HCT116 (cell line): Measurements from ENCODE around the gene TIAM2. TPM values are rescaled to one million over a fixed set of nuclear protein-coding genes. Genes with fewer than 3 reads are reported as not detected.

Source experiments
- ATAC-seq: fragments of 200-7000 bp; cut with Tn5 transposase; 2 replicates; pipeline ENCODE4 v1.9.1; 2020; ENCODE audit warnings: mild to moderate bottlenecking, moderate library complexity
- BruUV-seq: library from RNA; stranded (reverse); fragments of 400-500 nt; replicated peaks from 2 replicates; lab custom pipeline; 2021; lab: Mats Ljungman, UMichigan
- CTCF ChIA-PET: fragments of 300-600 bp; sonication (Branson Sonifier 250); formaldehyde crosslinking; loops from one replicate; lab custom pipeline; 2021; ENCODE audit warnings: antibody characterized with exemption; lab: Charles Lee
- POLR2A ChIA-PET: fragments of 300-600, 350-600 bp; sonication (Branson Sonifier 250); formaldehyde crosslinking; loops from one replicate; lab custom pipeline; 2021; ENCODE audit warnings: antibody characterized with exemption; lab: Charles Lee
- RAD21 ChIA-PET, 2 experiments: fragments of 300-600 bp; sonication (Branson Sonifier 250); formaldehyde crosslinking; loops; one replicate each; lab custom pipeline; 2023; ENCODE audit warnings: low total read pairs in 2 of 2; ENCODE audit not compliant: uncharacterized antibody in 2 of 2, unreplicated experiment in 2 of 2, low non-redundant PET in 1 of 2; lab: Charles Lee
- DNase-seq: peaks from one replicate; pipeline ENCODE4 v3.0.0-alpha.2; 2010; ENCODE audit warnings: low read depth, low spot score
- H2AFZ ChIP-seq: fragments of 200-600 bp; shearing (Covaris generic), sonication (generic); 2 replicates; pipeline ENCODE4 v1.6.1; 2017; ENCODE audit warnings: low read depth, mixed run types, mixed read lengths, antibody characterized with exemption, low read length; ENCODE audit not compliant: poor library complexity, severe bottlenecking
- H3K27ac ChIP-seq: 2 replicates; pipeline ENCODE4 v1.5.1; 2012; ENCODE audit warnings: low read depth, low read length
- H3K27me3 ChIP-seq: fragments of 200-600 bp; sonication (generic); 2 replicates; pipeline ENCODE4 v1.6.1; 2016; ENCODE audit warnings: mixed run types, low read length, mixed read lengths; ENCODE audit not compliant: insufficient read depth
- H3K36me3 ChIP-seq, 2 experiments: fragments of 200-500 bp in 1 of 2; fragments of 200-600 bp in 1 of 2; sonication (Bioruptor generic) in 1 of 2; sonication (generic) in 1 of 2; 2 replicates each; pipeline versions ENCODE4 v1.5.1 to v1.6.1; 2014 to 2016; ENCODE audit warnings: low read length in 2 of 2, inconsistent platforms in 1 of 2, mixed read lengths in 1 of 2, mixed run types in 1 of 2; ENCODE audit not compliant: insufficient read depth in 2 of 2, control insufficient read depth in 1 of 2
- H3K4me1 ChIP-seq, 2 experiments: fragments of 200-600 bp in 1 of 2; sonication (generic) in 1 of 2; 2 replicates each; pipeline versions ENCODE4 v1.5.1 to v1.6.1; 2012 to 2017; ENCODE audit warnings: low read length in 2 of 2, inconsistent platforms in 1 of 2, mild to moderate bottlenecking in 1 of 2, mixed read lengths in 1 of 2, mixed run types in 1 of 2, moderate library complexity in 1 of 2; ENCODE audit not compliant: insufficient read depth in 2 of 2, control insufficient read depth in 1 of 2
- H3K4me2 ChIP-seq: fragments of 200-600 bp; sonication (generic); 2 replicates; pipeline ENCODE4 v1.6.1; 2017; ENCODE audit warnings: mixed run types, low read length, mixed read lengths
- H3K4me3 ChIP-seq, 2 experiments: fragments of 200-600 bp in 1 of 2; sonication (generic) in 1 of 2; replicated peaks in 1 of 2; 2 replicates each; pipeline ENCODE4 v1.5.1; 2011 to 2016; ENCODE audit warnings: low read length in 2 of 2, control low read depth in 1 of 2, low read depth in 1 of 2, mild to moderate bottlenecking in 1 of 2, mixed read lengths in 1 of 2, mixed run types in 1 of 2
- H3K79me2 ChIP-seq: fragments of 200-600 bp; sonication (generic); 2 replicates; pipeline ENCODE4 v1.6.1; 2017; ENCODE audit warnings: mild to moderate bottlenecking, mixed run types, low read length, moderate library complexity, mixed read lengths; ENCODE audit not compliant: insufficient read depth
- H3K9ac ChIP-seq: fragments of 200-600 bp; sonication (generic); 2 replicates; pipeline ENCODE4 v1.6.1; 2016; ENCODE audit warnings: low read length, mixed read lengths
- H3K9me2 ChIP-seq: fragments of 200-600 bp; sonication (generic), shearing (Covaris generic); 2 replicates; pipeline ENCODE4 v1.6.1; 2017; ENCODE audit warnings: mixed run types, mild to moderate bottlenecking, moderate library complexity; ENCODE audit not compliant: insufficient read depth
- H3K9me3 ChIP-seq, 2 experiments: fragments of 200-500 bp in 1 of 2; fragments of 200-600 bp in 1 of 2; sonication (Bioruptor generic) in 1 of 2; sonication (generic) in 1 of 2; 2 replicates each; pipeline ENCODE4 v1.6.1; 2014 to 2017; ENCODE audit warnings: low read length in 2 of 2, mixed read lengths in 2 of 2, inconsistent platforms in 1 of 2, low read depth in 1 of 2, mild to moderate bottlenecking in 1 of 2, mixed run types in 1 of 2, moderate library complexity in 1 of 2; ENCODE audit not compliant: control insufficient read depth in 1 of 2, insufficient read depth in 1 of 2
- H4K20me1 ChIP-seq: fragments of 200-600 bp; sonication (generic), shearing (Covaris generic); 2 replicates; pipeline ENCODE4 v1.6.1; 2017; ENCODE audit warnings: mixed run types, mild to moderate bottlenecking, moderate library complexity; ENCODE audit not compliant: insufficient read depth
- CBX3 ChIP-seq: IDR thresholded peaks from 2 replicates; pipeline ENCODE4 v1.6.1; 2012; ENCODE audit warnings: low read depth
- ELF1 ChIP-seq: IDR thresholded peaks from 2 replicates; pipeline ENCODE4 v1.6.1; 2012; ENCODE audit warnings: low read depth, borderline replicate concordance
- JUND ChIP-seq: IDR thresholded peaks from 2 replicates; pipeline ENCODE4 v1.6.1; 2012
- POLR2A ChIP-seq: IDR thresholded peaks from 2 replicates; pipeline ENCODE4 v1.7.0; 2011; ENCODE audit warnings: borderline replicate concordance; ENCODE audit not compliant: insufficient read depth, insufficient read length; ENCODE audit errors: extremely low read depth
- POLR2AphosphoS5 ChIP-seq: IDR thresholded peaks from 2 replicates; pipeline ENCODE4 v1.6.1; 2011; ENCODE audit warnings: mild to moderate bottlenecking, low read depth, low read length, moderate library complexity
- SIN3A ChIP-seq: IDR thresholded peaks from 2 replicates; pipeline ENCODE4 v1.6.1; 2012; ENCODE audit warnings: low read depth
- ZFX ChIP-seq: fragments of 450-650 bp; IDR thresholded peaks from 2 replicates; pipeline ENCODE4 v1.6.1; 2017
- intact Hi-C: fragments of 100-400 bp; cut with micrococcal nuclease; formaldehyde crosslinking; loops from 2 replicates; pipeline ENCODE4 v1.10.0; 2022
- total RNA-seq: library from RNA; stranded (reverse); gene quantifications from one replicate; pipeline ENCODE4 v1.2.1, GENCODE V29; 2021; ENCODE audit not compliant: unreplicated experiment

Gene TIAM2
- total RNA-seq, 1 experiment from 2014 or later, result 9.4 TPM

DNA sequence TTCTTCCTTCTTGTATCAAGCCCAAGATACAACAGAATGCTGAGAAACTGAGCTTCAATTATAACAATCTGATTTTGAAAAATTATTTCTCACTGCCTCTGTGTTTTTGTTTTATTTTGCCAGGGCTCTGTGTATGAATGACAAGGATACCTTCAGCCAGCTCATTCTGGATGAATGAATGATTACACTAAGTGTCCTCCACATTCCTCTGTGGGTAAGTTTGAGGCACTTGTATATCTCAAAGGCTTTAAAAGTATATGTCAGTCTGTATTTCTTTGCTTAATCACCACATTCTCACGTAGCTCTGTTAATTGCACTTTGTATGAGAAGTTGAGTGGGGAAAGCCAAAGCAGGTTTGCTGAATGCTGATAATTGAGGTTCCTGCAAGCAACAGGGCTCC lies 95.1 kb downstream of the TIAM2 start:
- H3K4me1 ChIP-seq, result peaks cover 0 to 14% of the 10 kb centered on the region in 2 experiments; a peak in 1 of 4 replicates
- RAD21 ChIA-PET, result no interaction called here
- no peaks in the 10 kb centered on the region for H3K9me2 ChIP-seq
- no peak overlapping the region for H2AFZ ChIP-seq
- intact Hi-C loops, result no loop called here
- H3K27ac ChIP-seq, result no peak overlapping the region
- H3K4me2 ChIP-seq, result no peak overlapping the region
- no peak for DNase-seq
- no peaks in the 10 kb centered on the region for H3K27me3 ChIP-seq
- BruUV-seq, result no TSS peak
- H3K79me2 ChIP-seq, result no peaks in the 10 kb centered on the region
- TF ChIP-seq JUND, result no peak
- no peak for TF ChIP-seq POLR2AphosphoS5
- no peak for TF ChIP-seq CBX3
- TF ChIP-seq ELF1, result no peak
- no peak for TF ChIP-seq SIN3A
- no peak for TF ChIP-seq ZFX
- no peaks in the 10 kb centered on the region for H3K36me3 ChIP-seq
- no peaks in the 10 kb centered on the region for H4K20me1 ChIP-seq
- no peak overlapping the region for H3K4me3 ChIP-seq
- ATAC-seq, result no peak
- no peak overlapping the region for H3K9ac ChIP-seq
- no peaks in the 10 kb centered on the region for H3K9me3 ChIP-seq
- CTCF ChIA-PET, result no interaction called here
- POLR2A ChIA-PET, result no interaction called here

- H3K27ac ChIP-seq, result no peak overlapping the region
- H3K9me2 ChIP-seq, result no peaks in the 10 kb centered on the region
- H3K4me3 ChIP-seq, result no peak overlapping the region
- BruUV-seq, result no TSS peak
- H3K4me1 ChIP-seq, result peaks cover 0 to 5% of the 10 kb centered on the region in 2 experiments; a peak in 1 of 4 replicates
- ChIA-PET CTCF (no interaction called here), RAD21 (no interaction called here), POLR2A (no interaction called here)
- H3K36me3 ChIP-seq, result no peaks in the 10 kb centered on the region
- H2AFZ ChIP-seq, result no peak overlapping the region
- no peaks in the 10 kb centered on the region for H3K79me2 ChIP-seq
- no peak for ATAC-seq
- no peak overlapping the region for H3K4me2 ChIP-seq
- H3K9ac ChIP-seq, result no peak overlapping the region
- no peak for DNase-seq
- no peaks in the 10 kb centered on the region for H3K27me3 ChIP-seq
- intact Hi-C loops, result no loop called here
- no peaks in the 10 kb centered on the region for H4K20me1 ChIP-seq
- no peaks in the 10 kb centered on the region for H3K9me3 ChIP-seq
- TF ChIP-seq POLR2A (no peak), POLR2AphosphoS5 (no peak)
Observed at GRCh38 chr6:155091756-155092155, 96.6 kb downstream of the TIAM2 start.
